ENCODE results near the gene CCDC178.
"Not testable (repeated sequence)": the region's sequence is repeated elsewhere in the genome, so short reads cannot be mapped to it uniquely, and the experiment has no call there.

- not testable (repeated sequence) for TF ChIP-seq TAF1 (IDR thresholded peaks at IDR 0.05; ENCODE audit: low read depth); EZH2 (IDR thresholded peaks at IDR 0.05; ENCODE audit: borderline replicate concordance, insufficient read depth, low read length, poor library complexity, severe bottlenecking); EP300 (conservative IDR thresholded peaks at IDR 0.05; ENCODE audit: poor library complexity, severe bottlenecking); REST (IDR thresholded peaks at IDR 0.05; ENCODE audit: borderline replicate concordance); RAD21 (conservative IDR thresholded peaks at IDR 0.05); MXI1 (conservative IDR thresholded peaks at IDR 0.05; ENCODE audit: poor library complexity, severe bottlenecking)
- TF ChIP-seq, protein P1, sequence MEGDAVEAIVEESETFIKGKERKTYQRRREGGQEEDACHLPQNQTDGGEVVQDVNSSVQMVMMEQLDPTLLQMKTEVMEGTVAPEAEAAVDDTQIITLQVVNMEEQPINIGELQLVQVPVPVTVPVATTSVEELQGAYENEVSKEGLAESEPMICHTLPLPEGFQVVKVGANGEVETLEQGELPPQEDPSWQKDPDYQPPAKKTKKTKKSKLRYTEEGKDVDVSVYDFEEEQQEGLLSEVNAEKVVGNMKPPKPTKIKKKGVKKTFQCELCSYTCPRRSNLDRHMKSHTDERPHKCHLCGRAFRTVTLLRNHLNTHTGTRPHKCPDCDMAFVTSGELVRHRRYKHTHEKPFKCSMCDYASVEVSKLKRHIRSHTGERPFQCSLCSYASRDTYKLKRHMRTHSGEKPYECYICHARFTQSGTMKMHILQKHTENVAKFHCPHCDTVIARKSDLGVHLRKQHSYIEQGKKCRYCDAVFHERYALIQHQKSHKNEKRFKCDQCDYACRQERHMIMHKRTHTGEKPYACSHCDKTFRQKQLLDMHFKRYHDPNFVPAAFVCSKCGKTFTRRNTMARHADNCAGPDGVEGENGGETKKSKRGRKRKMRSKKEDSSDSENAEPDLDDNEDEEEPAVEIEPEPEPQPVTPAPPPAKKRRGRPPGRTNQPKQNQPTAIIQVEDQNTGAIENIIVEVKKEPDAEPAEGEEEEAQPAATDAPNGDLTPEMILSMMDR (IDR thresholded peaks at IDR 0.05; ENCODE audit: poor library complexity, severe bottlenecking) = not testable (repeated sequence)
Observed at GRCh38 chr18:33398939-33399338, 41.6 kb downstream of the CCDC178 start.
